Natural killer cell (primary cell): Measurements from ENCODE around the gene EIPR1. TPM values are rescaled to one million over a fixed set of nuclear protein-coding genes. Genes with fewer than 3 reads are reported as not detected.

Experiments
- ATAC-seq, 3 donors: fragments of 150-1000 bp in 2 of 3; fragments of 200-7000 bp in 1 of 3; cut with Tn5 transposase; 1 replicate in 1 of 3; 2 replicates in 2 of 3; pipeline ENCODE4 v1.10.0; 2021; ENCODE audit warnings: mild to moderate bottlenecking in 2 of 3, moderate library complexity in 2 of 3
- DNase-seq, 2 donors: peaks; one replicate each; pipeline versions ENCODE4 v3.0.0 to v3.0.0-alpha.2; 2013 to 2021; ENCODE audit warnings: mixed read lengths in 1 of 2
- H3K27ac ChIP-seq: one replicate; pipeline ENCODE4 v1.5.1; 2013; ENCODE audit warnings: mild to moderate bottlenecking, low read length
- H3K27me3 ChIP-seq: one replicate; pipeline ENCODE4 v1.6.1; 2013; ENCODE audit warnings: low read length; ENCODE audit not compliant: control insufficient read depth, insufficient read depth
- H3K36me3 ChIP-seq: one replicate; pipeline ENCODE4 v1.6.1; 2013; ENCODE audit warnings: low read length; ENCODE audit not compliant: control insufficient read depth, insufficient read depth
- H3K4me1 ChIP-seq: one replicate; pipeline ENCODE4 v1.6.1; 2013; ENCODE audit warnings: low read length; ENCODE audit not compliant: control insufficient read depth, insufficient read depth
- H3K4me3 ChIP-seq: one replicate; pipeline ENCODE4 v1.5.1; 2013; ENCODE audit warnings: low read length
- H3K9me3 ChIP-seq: one replicate; pipeline ENCODE4 v1.6.1; 2013; ENCODE audit warnings: low read length; ENCODE audit not compliant: control insufficient read depth, insufficient read depth
- H3K27ac Mint-ChIP-seq, 2 donors: one replicate each; pipeline ENCODE4 v1.8.0; 2022; ENCODE audit warnings: mild to moderate bottlenecking in 2 of 2, mixed read lengths in 2 of 2, moderate library complexity in 1 of 2
- H3K27me3 Mint-ChIP-seq, 2 donors: one replicate each; pipeline ENCODE4 v1.8.0; 2022; ENCODE audit warnings: low read depth in 2 of 2, mixed read lengths in 2 of 2
- H3K36me3 Mint-ChIP-seq: one replicate; pipeline ENCODE4 v1.8.0; 2022; ENCODE audit warnings: mixed read lengths
- H3K4me1 Mint-ChIP-seq, 2 donors: one replicate each; pipeline ENCODE4 v1.8.0; 2022; ENCODE audit warnings: mixed read lengths in 2 of 2
- H3K4me3 Mint-ChIP-seq: one replicate; pipeline ENCODE4 v1.8.0; 2022; ENCODE audit warnings: mild to moderate bottlenecking, moderate library complexity, mixed read lengths
- H3K9me3 Mint-ChIP-seq, 2 donors: one replicate each; pipeline ENCODE4 v1.8.0; 2022; ENCODE audit warnings: mixed read lengths in 2 of 2
- CTCF ChIP-seq: fragments of 200-600 bp; IDR thresholded peaks from one replicate; pipeline ENCODE4 v1.8.0; 2022; ENCODE audit warnings: antibody characterized with exemption
- WGBS: methylation state at CpG from one replicate; pipeline ENCODE4 v1.1.7; 2013; ENCODE audit warnings: missing lambda C conversion rate; ENCODE audit not compliant: insufficient coverage; 5-methylcytosine and 5-hydroxymethylcytosine counted together
- intact Hi-C: fragments of 100-400 bp; cut with micrococcal nuclease; formaldehyde crosslinking; loops from one replicate; pipeline ENCODE4 v1.14.2; 2022
- total RNA-seq, 4 donors: library from RNA; stranded (reverse); fragments of 120-200 nt in 1 of 4; gene quantifications; one replicate each; pipeline versions ENCODE4 v1.2.3 to v1.2.4, GENCODE V29; 2013 to 2022

Gene EIPR1
- total RNA-seq, 3 donors from 2014 or later (not counting 1 experiment from before 2014, with no cell fraction given): 26.8 to 28.8 (median 27.9) TPM

GRCh38 chr2:3223080-3223923, 154.3 kb downstream of the EIPR1 start:
- H3K4me3 ChIP-seq: no peak overlapping the region
- DNase-seq: peak; percentile 37 to 90
- peaks cover 3% of the 10 kb centered on the region for H3K9me3 ChIP-seq
- H3K36me3 ChIP-seq: no peaks in the 10 kb centered on the region
- H3K9me3 Mint-ChIP-seq: peaks cover 0 to 3% of the 10 kb centered on the region in 2 donors
- H3K4me1 Mint-ChIP-seq: peaks cover 31 to 34% of the 10 kb centered on the region in 2 donors
- H3K4me3 Mint-ChIP-seq: peak overlapping the region; percentile 42
- ATAC-seq: peak; percentile 82 to 89 (median 87)
- H3K27me3 Mint-ChIP-seq: no peaks in the 10 kb centered on the region
- 61% methylated on average over 18 of the region's 18 CpGs for WGBS
- no peaks in the 10 kb centered on the region for H3K36me3 Mint-ChIP-seq
- no peak for TF ChIP-seq CTCF
- H3K4me1 ChIP-seq: peaks cover 30% of the 10 kb centered on the region
- H3K27me3 ChIP-seq: no peaks in the 10 kb centered on the region
- intact Hi-C loops: no loop called here
- H3K27ac ChIP-seq: peak overlapping the region; percentile 86
- H3K27ac Mint-ChIP-seq: peak overlapping the region; percentile 81 to 88

GRCh38 chr2:3222636-3223035, 155.0 kb downstream of the EIPR1 start:
- peaks cover 34% of the 10 kb centered on the region for H3K4me1 ChIP-seq
- peak overlapping the region; percentile 86 for H3K27ac ChIP-seq
- ATAC-seq (peak; percentile 42 to 62 (median 56)), DNase-seq (peak in 1 of 2 donors; percentile 87)
- no peak overlapping the region for H3K4me3 Mint-ChIP-seq
- peaks cover 0 to 3% of the 10 kb centered on the region in 2 donors for H3K9me3 Mint-ChIP-seq
- H3K36me3 ChIP-seq: no peaks in the 10 kb centered on the region
- no peaks in the 10 kb centered on the region for H3K27me3 Mint-ChIP-seq
- peak overlapping the region; percentile 81 to 88 for H3K27ac Mint-ChIP-seq
- no peaks in the 10 kb centered on the region for H3K36me3 Mint-ChIP-seq
- no peaks in the 10 kb centered on the region for H3K27me3 ChIP-seq
- peaks cover 31 to 38% of the 10 kb centered on the region in 2 donors for H3K4me1 Mint-ChIP-seq
- no peak for TF ChIP-seq CTCF
- no peak overlapping the region for H3K4me3 ChIP-seq
- H3K9me3 ChIP-seq: peaks cover 5% of the 10 kb centered on the region
- WGBS: 58% methylated on average over 9 of the region's 9 CpGs
- intact Hi-C loops: no loop called here

GRCh38 chr2:3219536-3219935, 158.1 kb downstream of the EIPR1 start:
- Mint-ChIP-seq H3K27me3 (no peaks in the 10 kb centered on the region), H3K4me1 (peaks cover 55% of the 10 kb centered on the region in 2 donors), H3K27ac (no peak overlapping the region), H3K4me3 (no peak overlapping the region), H3K36me3 (no peaks in the 10 kb centered on the region), H3K9me3 (peaks cover 0 to 3% of the 10 kb centered on the region in 2 donors)
- intact Hi-C loops: no loop called here
- Histone ChIP-seq H3K27me3 (no peaks in the 10 kb centered on the region), H3K4me1 (peaks cover 41% of the 10 kb centered on the region), H3K27ac (no peak overlapping the region), H3K36me3 (no peaks in the 10 kb centered on the region), H3K4me3 (no peak overlapping the region), H3K9me3 (peaks cover 5% of the 10 kb centered on the region)
- no peak for TF ChIP-seq CTCF
- ATAC-seq (no peak), DNase-seq (no peak)
- WGBS: 95% methylated on average over 4 of the region's 4 CpGs
